M059J (cell line): ENCODE data around the gene GNGT2. TPM values are rescaled to one million over a fixed set of nuclear protein-coding genes. Genes with fewer than 3 reads are reported as not detected.
A peak's percentile ranks its signal among the peaks of the same experiment; 100 is the strongest.

Experiments used
- DNase-seq: peaks from one replicate; pipeline ENCODE4 v3.0.0-alpha.2; 2012; ENCODE audit warnings: low read depth
- total RNA-seq: library from RNA; depleted of rRNA; stranded (reverse); fragments of >200 nt; shearing (Covaris generic); gene quantifications from 2 replicates; pipeline ENCODE4 v1.2.3, GENCODE V29; 2014; rRNA removed

The GNGT2 gene
- total RNA-seq, 1 experiment from 2014 or later, result 0.49 TPM

- no peak for DNase-seq
These were observed 40.2 kb downstream of the GNGT2 start for GRCh38 chr17:49170216-49170615.

- DNase-seq, result no peak
These were observed 41.7 kb downstream of the GNGT2 start for GRCh38 chr17:49168706-49169105.

DNA sequence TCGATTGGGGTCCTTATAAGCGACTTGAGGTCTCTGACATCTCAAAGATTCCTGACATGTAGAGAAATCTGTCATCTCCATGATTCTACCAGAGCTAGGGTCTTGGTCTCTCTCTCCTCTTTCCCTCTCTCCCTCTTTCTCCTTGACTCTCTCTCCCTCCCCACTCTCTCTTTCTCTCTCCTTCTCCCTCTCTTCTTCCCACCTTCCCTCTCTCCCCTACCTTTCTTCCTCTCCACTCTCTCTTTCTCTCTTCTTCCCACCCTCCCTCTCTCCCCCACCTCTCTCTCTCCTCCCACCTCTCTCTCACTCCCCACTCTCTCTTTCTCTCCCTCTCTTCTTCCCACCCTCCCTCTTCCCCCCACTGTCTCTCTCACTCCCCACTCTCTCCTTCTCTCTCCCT is 45.2 kb downstream of the GNGT2 start:
- DNase-seq, result no peak

DNA sequence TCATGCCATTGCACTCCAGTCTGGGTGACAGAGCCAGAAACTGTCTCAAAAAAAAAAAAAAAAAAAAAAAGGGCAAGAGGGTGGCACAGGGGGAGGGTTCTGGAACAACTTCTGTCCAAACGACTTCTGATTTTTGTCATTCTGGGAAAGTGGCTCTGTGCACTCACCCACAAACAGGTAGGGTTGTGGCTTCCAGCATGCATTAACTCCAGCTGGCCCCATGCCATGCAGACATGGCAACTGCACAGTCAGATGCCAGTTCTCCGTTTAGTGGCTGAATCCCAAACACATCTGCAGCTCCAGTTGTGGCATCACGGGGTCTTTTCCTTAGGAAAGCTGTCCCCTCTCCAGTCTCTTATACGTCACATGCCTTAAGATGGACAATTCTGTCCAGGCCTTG is 47.5 kb downstream of the GNGT2 start:
- DNase-seq, result no peak

DNA sequence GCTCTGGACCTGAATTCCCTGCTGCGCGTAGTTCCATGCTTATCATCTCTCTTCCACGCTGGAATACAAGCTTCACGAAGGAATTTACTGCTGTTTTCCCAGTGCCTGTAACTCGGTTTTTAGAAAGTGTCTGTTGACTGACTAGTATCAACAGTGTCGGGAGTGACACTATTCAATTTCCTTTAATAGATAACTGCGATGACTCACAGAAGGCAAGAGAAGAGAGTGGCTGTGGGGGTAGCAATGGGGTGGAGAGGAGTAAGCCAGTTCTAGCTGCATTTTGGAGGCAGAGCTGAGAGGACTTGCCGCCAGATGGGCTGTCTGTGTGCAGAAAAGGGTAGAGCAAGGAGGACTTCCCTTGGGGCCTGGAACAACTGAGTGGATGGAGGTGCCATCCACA is 52.6 kb downstream of the GNGT2 start:
- DNase-seq, result peak; percentile 21

- no peak for DNase-seq
These were observed 54.1 kb downstream of the GNGT2 start for GRCh38 chr17:49156256-49156655.

Other genes starting within 250 kb of the GNGT2 start
- not detected in 2 replicates for gene GIP, start 242.0 kb downstream of the GNGT2 start, total RNA-seq
- 0.22 and 1.6 TPM in 2 replicates for gene IGF2BP1, start 213.2 kb downstream of the GNGT2 start, total RNA-seq
- gene B4GALNT2, start 77.8 kb downstream of the GNGT2 start, total RNA-seq, result not detected in 2 replicates
- 0.12 TPM in 1 of 2 replicates, not detected in the other for gene ABI3, start 133 bp upstream of the GNGT2 start, total RNA-seq
- 0.37 TPM in 1 of 2 replicates, not detected in the other for gene PHOSPHO1, start 20.2 kb upstream of the GNGT2 start, total RNA-seq
- 12.3 and 19.1 TPM in 2 replicates for gene ZNF652, start 151.7 kb upstream of the GNGT2 start, total RNA-seq
- 153 and 155 TPM in 2 replicates for gene PHB1, start 204.3 kb upstream of the GNGT2 start, total RNA-seq